ENCODE results near the gene SOX13. TPM values are rescaled to one million over a fixed set of nuclear protein-coding genes. Genes with fewer than 3 reads are reported as not detected.

Gene SOX13
- total and polyA plus RNA-seq, 2 of the 4 experiments (the other 2 are of a cell fraction), result 0.54 to 3.5 TPM

- Histone ChIP-seq H3K56ac (ENCODE audit: extremely low read depth, insufficient read depth, low read length) (no peak overlapping the region), H2BK120ac (ENCODE audit: low read depth, low read length) (no peak overlapping the region), H4K91ac (ENCODE audit: insufficient read depth, low read depth, low read length) (no peak overlapping the region), H3K27ac (ENCODE audit: insufficient read depth, low read length) (no peak overlapping the region), H3K79me1 (ENCODE audit: low read depth in 1 of 2, low read length in 2 of 2) (no peaks in the 10 kb centered on the region), H4K5ac (ENCODE audit: low read depth, low read length) (no peak overlapping the region), H3K36me3 (ENCODE audit: control insufficient read depth, insufficient read depth, low read length) (peaks cover 36% of the 10 kb centered on the region; the same call in 1 of the 2 replicates), H4K20me1 (ENCODE audit: insufficient read depth, low read length) (no peaks in the 10 kb centered on the region), H3K27me3 (ENCODE audit: control insufficient read depth, insufficient read depth, low read length) (no peaks in the 10 kb centered on the region), H2AK5ac (ENCODE audit: low read depth, low read length) (no peak overlapping the region), H3K14ac (replicated peaks; ENCODE audit: low read depth, low read length) (no peak overlapping the region), H3K18ac (ENCODE audit: low read depth, low read length) (no peak overlapping the region), H2AFZ (replicated peaks; ENCODE audit: low read length, poor library complexity) (no peak overlapping the region), H2AK9ac (replicated peaks; ENCODE audit: low read depth, low read length, poor library complexity) (no peak overlapping the region), H3K9ac (ENCODE audit: low read depth, low read length) (no peak overlapping the region), H3K4me2 (ENCODE audit: low read depth, low read length) (no peak overlapping the region), H2BK5ac (ENCODE audit: low read depth, low read length, poor library complexity, severe bottlenecking) (no peak overlapping the region), H3K23ac (ENCODE audit: low read depth, low read length) (no peak overlapping the region), H4K8ac (ENCODE audit: low read depth in 2 of 2, low read length in 2 of 2) (no peak overlapping the region), H3K9me3 (ENCODE audit: control insufficient read depth, insufficient read depth, low read length) (no peaks in the 10 kb centered on the region), H2BK20ac (ENCODE audit: low read depth, low read length) (no peak overlapping the region), H3K9me1 (ENCODE audit: insufficient read depth, low read length) (0 out of 2 replicates have a peak, but pooled peaks cover 3% of the 10 kb centered on the region), H3K4ac (ENCODE audit: low read depth, low read length) (no peak overlapping the region), H3K4me3 (ENCODE audit: insufficient read depth, low read depth, low read length) (no peak overlapping the region), H2BK15ac (ENCODE audit: low read depth, low read length) (no peak overlapping the region), H3K4me1 (ENCODE audit: control insufficient read depth, insufficient read depth, low read length) (no peaks in the 10 kb centered on the region)
- ATAC-seq (ENCODE audit: low read depth), result no peak
- dilution Hi-C loops (cut with HindIII; ENCODE audit: low sequenced_read_pairs, unreplicated experiment) (loop anchor here (25.0 kb wide), 1 partner anchor 277 kb away; the partner anchor contains the start of gene SNRPE), intact Hi-C loops (cut with micrococcal nuclease) (no loop called here), in situ Hi-C loops (cut with MboI; ENCODE audit: low sequenced_read_pairs) (no loop called here)
- POLR2A ChIA-PET (ENCODE audit: unreplicated experiment), result no interaction called here
- no peak for DNase-seq
- WGBS, 2 experiments (ENCODE audit: extremely low coverage in 2 of 2, insufficient read length in 1 of 2), result 60% methylated on average over 1 of the region's 2 CpGs; no CpG with 5 or more reads in 1 of the 2 experiments
- CTCF ChIA-PET, result interaction anchor here (1.2 kb wide), 1 partner anchor 268 kb away, joined by 3 read pairs; no protein-coding TSS in a partner anchor
- TF ChIP-seq BHLHE40 (IDR thresholded peaks at IDR 0.05; ENCODE audit: low read depth, low read length) (no peak), MXI1 (IDR thresholded peaks at IDR 0.05; ENCODE audit: borderline replicate concordance, low read depth, low read length) (no peak), RAD21 (IDR thresholded peaks at IDR 0.05; ENCODE audit: low read length) (no peak), CHD1 (IDR thresholded peaks at IDR 0.05; ENCODE audit: low read depth, low read length) (no peak), SMC3 (IDR thresholded peaks at IDR 0.05; ENCODE audit: low read depth, low read length) (no peak), RCOR1 (IDR thresholded peaks at IDR 0.05; ENCODE audit: insufficient replicate concordance, low read length) (no peak), ELK1 (IDR thresholded peaks at IDR 0.05; ENCODE audit: borderline replicate concordance, low read depth, low read length) (no peak), MAFK (IDR thresholded peaks at IDR 0.05; ENCODE audit: low read depth, low read length) (no peak), POLR2A (IDR thresholded peaks at IDR 0.05; ENCODE audit: low read depth, low read length) (no peak), USF2 (IDR thresholded peaks at IDR 0.05; ENCODE audit: low read depth, low read length) (no peak), CEBPB (IDR thresholded peaks at IDR 0.05; ENCODE audit: low read depth, low read length) (no peak), RFX5 (IDR thresholded peaks at IDR 0.05; ENCODE audit: low read depth, low read length) (no peak), NFE2L2 (IDR thresholded peaks at IDR 0.05; ENCODE audit: low read depth, low read length) (no peak), FOS (IDR thresholded peaks at IDR 0.05; ENCODE audit: low read depth, low read length) (no peak), CTCF (conservative IDR thresholded peaks at IDR 0.05; ENCODE audit: low read depth, low read length) (no peak), MAZ (IDR thresholded peaks at IDR 0.05; ENCODE audit: borderline replicate concordance, low read depth, low read length) (no peak)
- BruUV-seq (replicated peaks), result no TSS peak
Measured at GRCh38 chr1:204139088-204139487, 66.2 kb downstream of the SOX13 start.
